GM23338 (cell line): ENCODE measurements around the gene SNAP47.

Source experiments
- CREB1 ChIP-seq: fragments of 250-450 bp; sonication (Bioruptor Pico); IDR thresholded peaks from 2 replicates; pipeline ENCODE4 v1.5.0; 2020; ENCODE audit warnings: low read depth, mild to moderate bottlenecking, moderate library complexity
- CTCF ChIP-seq, 2 experiments: fragments of 200-600 bp in 1 of 2; sonication (generic) in 1 of 2; conservative IDR thresholded peaks; 2 replicates each; pipeline versions ENCODE4 v1.5.1 to v1.6.1; 2016 to 2017; ENCODE audit warnings: antibody characterized with exemption in 2 of 2, low read depth in 2 of 2, mild to moderate bottlenecking in 2 of 2, moderate library complexity in 1 of 2
- EZH2 ChIP-seq: fragments of 200-600 bp; sonication (generic); IDR thresholded peaks from one replicate; pipeline ENCODE4 v1.8.0; 2017; ENCODE audit warnings: antibody characterized with exemption, mild to moderate bottlenecking, low read depth; ENCODE audit not compliant: unreplicated experiment
- EZH2phosphoT487 ChIP-seq: fragments of 200-600 bp; sonication (generic); IDR thresholded peaks from one replicate; pipeline ENCODE4 v1.8.1; 2018; ENCODE audit warnings: antibody characterized with exemption; ENCODE audit not compliant: unreplicated experiment
- POLR2AphosphoS5 ChIP-seq: IDR thresholded peaks from 2 replicates; pipeline ENCODE4 v1.6.1; 2016; ENCODE audit warnings: antibody characterized with exemption, low read depth
- REST ChIP-seq: IDR thresholded peaks from one replicate; pipeline ENCODE4 v1.6.1; 2018; ENCODE audit warnings: antibody characterized with exemption; ENCODE audit not compliant: unreplicated experiment
- STAT1 ChIP-seq: IDR thresholded peaks from one replicate; pipeline ENCODE4 v1.6.1; 2016; ENCODE audit warnings: antibody characterized with exemption; ENCODE audit not compliant: unreplicated experiment
- ZNF331 ChIP-seq: fragments of 250-450 bp; sonication (Bioruptor Pico); IDR thresholded peaks from 2 replicates; pipeline ENCODE4 v1.5.0; 2020; ENCODE audit warnings: low read depth, mild to moderate bottlenecking, moderate library complexity

- TF ChIP-seq EZH2 (no peak), POLR2AphosphoS5 (no peak), CTCF (conservative IDR thresholded peaks at IDR 0.05; ENCODE audit: low read depth in 2 of 2) (no peak), STAT1 (no peak), EZH2phosphoT487 (no peak), REST (no peak), CREB1 (CRISPR knock-in tag) (no peak), ZNF331 (CRISPR knock-in tag) (no peak)
Observed at GRCh38 chr1:227685807-227686206, 49.4 kb upstream of the SNAP47 start.
